Measurements from ENCODE around the gene TOMM70. TPM values are rescaled to one million over a fixed set of nuclear protein-coding genes. Genes with fewer than 3 reads are reported as not detected.
A peak's percentile ranks its signal among the peaks of the same experiment; 100 is the strongest.

TOMM70 gene
- total and polyA plus RNA-seq, 2 of the 8 experiments (the other 6 are each of a cell fraction or from before 2014, with no cell fraction given) = 10.9 to 52.1 TPM

DNA sequence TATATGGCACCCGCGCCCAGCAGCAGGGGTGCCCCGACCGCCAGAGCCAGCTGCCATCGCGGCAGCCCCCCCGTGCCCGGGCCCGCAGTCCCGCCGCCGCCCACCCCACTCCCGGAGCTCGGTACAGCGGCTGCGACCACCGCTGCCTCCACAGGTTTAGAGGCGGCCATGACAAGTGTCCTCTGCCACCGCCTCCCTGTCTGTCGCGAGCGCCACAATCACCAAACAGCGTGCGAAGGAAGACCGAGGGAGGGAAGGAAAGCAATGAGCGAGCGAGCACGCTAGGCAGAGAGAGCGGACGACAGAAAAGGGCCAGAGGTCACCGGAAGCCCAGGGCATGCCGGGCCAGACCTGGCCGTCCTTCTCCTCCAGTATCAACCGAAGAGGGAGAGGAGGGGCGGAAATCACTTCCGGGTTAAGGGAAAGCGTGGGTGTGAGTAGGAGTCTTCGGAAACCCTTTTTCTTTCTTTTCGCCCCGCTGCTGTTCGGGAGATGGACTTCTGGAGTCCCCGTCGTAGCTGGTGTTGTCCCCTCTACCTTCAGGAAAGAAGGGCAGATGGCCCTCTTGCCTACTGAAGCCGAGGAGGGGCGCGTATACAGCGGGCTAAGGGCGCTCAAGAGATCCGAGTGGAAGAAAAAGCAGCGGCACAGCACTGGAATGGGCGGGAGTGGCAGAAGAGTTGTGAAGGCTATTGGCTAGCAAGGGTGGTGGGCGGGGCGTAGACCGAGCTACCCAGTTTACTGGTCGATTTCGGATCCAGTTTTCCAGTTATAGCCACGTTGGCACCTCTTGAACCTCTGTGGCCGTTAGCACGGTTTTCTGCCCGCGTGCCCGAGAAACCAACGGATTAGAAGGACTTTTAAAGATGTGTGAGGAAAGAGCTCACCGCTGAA lies at the start of gene TOMM70, which contains the start of gene LNP1 (continued):
- peak; percentile 91 for TF ChIP-seq ASH2L (IDR thresholded peaks at IDR 0.05; ENCODE audit: low read length)
- peak; percentile 98 for TF ChIP-seq PHF8 (conservative IDR thresholded peaks at IDR 0.05; ENCODE audit: low read depth, low read length)
- peak; percentile 31 for TF ChIP-seq TAF7 (optimal IDR thresholded peaks at IDR 0.05; ENCODE audit: borderline replicate concordance, low read depth, low read length)
- TF ChIP-seq SUZ12 (IDR thresholded peaks at IDR 0.05; ENCODE audit: low read length) = no peak
- no peak for TF ChIP-seq NANOG (IDR thresholded peaks at IDR 0.05; ENCODE audit: insufficient read depth, low read depth, low read length, poor library complexity, severe bottlenecking)
- TF ChIP-seq TBP (IDR thresholded peaks at IDR 0.05; ENCODE audit: low read depth, low read length) = peak; percentile 93
- TF ChIP-seq CBX8 (IDR thresholded peaks at IDR 0.05; ENCODE audit: borderline replicate concordance, low read depth, low read length) = no peak
- TF ChIP-seq HDAC2 (IDR thresholded peaks at IDR 0.05; ENCODE audit: borderline replicate concordance in 1 of 2, low read depth in 2 of 2, low read length in 2 of 2) = 0 out of 4 replicates have a peak, but pooled peaks of 1 of the 2 experiments have one; percentile 43
- no peak for TF ChIP-seq EZH2 (IDR thresholded peaks at IDR 0.05; ENCODE audit: low read depth, low read length, severe bottlenecking)
- peak; percentile 52 for TF ChIP-seq KDM4A (IDR thresholded peaks at IDR 0.05; ENCODE audit: low read depth, low read length, severe bottlenecking)
- no peak for TF ChIP-seq CHD1 (IDR thresholded peaks at IDR 0.05; ENCODE audit: low read depth, low read length)
- no peak for TF ChIP-seq EP300 (IDR thresholded peaks at IDR 0.05; ENCODE audit: borderline replicate concordance in 1 of 2, low read depth in 2 of 2, low read length in 2 of 2)
- TF ChIP-seq POLR2A (IDR thresholded peaks at IDR 0.05; ENCODE audit: control extremely low read depth in 1 of 2, low read depth in 2 of 2, low read length in 2 of 2) = peak; percentile 88 to 94
- no peak for TF ChIP-seq HDAC6 (IDR thresholded peaks at IDR 0.05; ENCODE audit: low read depth, low read length)
- no peak for TF ChIP-seq SIRT6 (IDR thresholded peaks at IDR 0.05; ENCODE audit: low read length)
- no peak for TF ChIP-seq RNF2 (IDR thresholded peaks at IDR 0.05; ENCODE audit: borderline replicate concordance, low read depth, low read length, missing control alignments, poor library complexity, severe bottlenecking)
- TF ChIP-seq SRF (IDR thresholded peaks at IDR 0.05; ENCODE audit: low read depth, low read length) = no peak
- TF ChIP-seq, protein P1, sequence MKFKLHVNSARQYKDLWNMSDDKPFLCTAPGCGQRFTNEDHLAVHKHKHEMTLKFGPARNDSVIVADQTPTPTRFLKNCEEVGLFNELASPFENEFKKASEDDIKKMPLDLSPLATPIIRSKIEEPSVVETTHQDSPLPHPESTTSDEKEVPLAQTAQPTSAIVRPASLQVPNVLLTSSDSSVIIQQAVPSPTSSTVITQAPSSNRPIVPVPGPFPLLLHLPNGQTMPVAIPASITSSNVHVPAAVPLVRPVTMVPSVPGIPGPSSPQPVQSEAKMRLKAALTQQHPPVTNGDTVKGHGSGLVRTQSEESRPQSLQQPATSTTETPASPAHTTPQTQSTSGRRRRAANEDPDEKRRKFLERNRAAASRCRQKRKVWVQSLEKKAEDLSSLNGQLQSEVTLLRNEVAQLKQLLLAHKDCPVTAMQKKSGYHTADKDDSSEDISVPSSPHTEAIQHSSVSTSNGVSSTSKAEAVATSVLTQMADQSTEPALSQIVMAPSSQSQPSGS (IDR thresholded peaks at IDR 0.05; ENCODE audit: low read length) = 0 out of 2 replicates have a peak, but pooled peaks have one; percentile 35
- TF ChIP-seq, protein P2, sequence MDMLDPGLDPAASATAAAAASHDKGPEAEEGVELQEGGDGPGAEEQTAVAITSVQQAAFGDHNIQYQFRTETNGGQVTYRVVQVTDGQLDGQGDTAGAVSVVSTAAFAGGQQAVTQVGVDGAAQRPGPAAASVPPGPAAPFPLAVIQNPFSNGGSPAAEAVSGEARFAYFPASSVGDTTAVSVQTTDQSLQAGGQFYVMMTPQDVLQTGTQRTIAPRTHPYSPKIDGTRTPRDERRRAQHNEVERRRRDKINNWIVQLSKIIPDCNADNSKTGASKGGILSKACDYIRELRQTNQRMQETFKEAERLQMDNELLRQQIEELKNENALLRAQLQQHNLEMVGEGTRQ (IDR thresholded peaks at IDR 0.05; ENCODE audit: low read length) = no peak

Measured in H1 (cell line).